ENCODE data around the gene B4GALT4.

B4GALT4 gene

DNA sequence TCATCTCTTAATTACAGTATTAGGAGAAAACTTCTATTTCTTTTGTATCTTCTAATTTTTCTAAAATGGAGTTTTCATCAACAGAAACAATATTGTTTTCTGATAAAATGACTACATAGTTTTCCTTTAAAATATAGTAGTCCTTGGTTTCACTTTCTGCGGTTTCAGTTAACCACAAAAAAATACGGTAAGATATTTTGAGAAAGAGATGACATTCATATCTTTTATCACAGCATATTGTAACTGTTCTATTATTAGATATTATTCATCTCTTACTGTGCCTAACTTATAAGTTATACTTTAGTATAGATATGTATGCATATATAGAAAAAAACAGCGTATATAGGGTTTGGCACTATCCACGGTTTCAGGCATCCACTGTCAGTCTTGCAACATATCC lies 2.3 kb downstream of the B4GALT4 start:
- no peak for DNase-seq (ENCODE audit: extremely low read depth in 1 of 2, low read depth in 1 of 2)

- DNase-seq (ENCODE audit: extremely low read depth in 1 of 2, low read depth in 1 of 2): no peak
Observed at GRCh38 chr3:119237299-119237698, 3.4 kb downstream of the B4GALT4 start.

GRCh38 chr3:119236756-119237155 lies 3.9 kb downstream of the B4GALT4 start:
- DNase-seq (ENCODE audit: extremely low read depth in 1 of 2, low read depth in 1 of 2): no peak

DNA sequence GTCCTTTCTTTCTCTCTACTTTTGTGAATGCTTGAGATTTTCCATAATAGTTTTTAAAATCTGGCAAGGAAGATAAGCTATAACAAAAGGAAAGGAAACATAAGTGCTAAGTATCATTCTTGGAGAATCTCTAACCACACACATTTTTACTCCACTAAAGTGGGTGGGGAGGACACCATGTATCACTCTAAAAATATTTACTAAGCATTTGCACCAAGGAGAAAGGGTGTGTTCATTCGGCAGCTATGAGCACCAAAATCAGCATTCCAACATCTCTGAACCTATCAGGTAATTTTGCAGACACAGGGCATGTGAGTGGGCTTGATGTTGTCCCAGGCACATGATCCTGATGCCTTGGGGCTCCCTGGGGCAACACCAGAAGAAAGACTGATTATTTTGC lies 5.5 kb downstream of the B4GALT4 start:
- DNase-seq (ENCODE audit: extremely low read depth in 1 of 2, low read depth in 1 of 2): no peak

DNA sequence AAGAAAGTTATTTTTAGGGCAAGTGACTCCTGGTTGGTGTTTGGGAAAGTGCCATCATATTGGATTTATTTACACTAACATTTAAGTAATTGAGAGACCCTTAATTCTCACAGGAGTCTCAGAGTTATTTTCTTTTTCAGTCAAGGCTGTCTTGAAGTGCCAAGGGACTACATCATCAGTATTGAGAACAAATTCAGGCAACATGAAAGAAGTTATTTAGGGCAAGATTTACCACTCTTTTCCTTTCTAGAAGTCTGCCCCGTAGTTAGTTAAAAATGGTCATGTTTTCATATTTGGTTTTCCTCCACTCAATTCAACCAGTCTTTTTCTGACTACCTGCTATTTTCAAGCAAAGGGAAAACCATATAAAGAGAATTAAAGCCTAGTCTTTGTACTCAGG lies 6.1 kb downstream of the B4GALT4 start:
- no peak for DNase-seq (ENCODE audit: extremely low read depth in 1 of 2, low read depth in 1 of 2)

GRCh38 chr3:119230745-119231144 lies 9.9 kb downstream of the B4GALT4 start:
- no peak for DNase-seq (ENCODE audit: extremely low read depth in 1 of 2, low read depth in 1 of 2)

- no peak for DNase-seq (ENCODE audit: extremely low read depth in 1 of 2, low read depth in 1 of 2)
Observed at GRCh38 chr3:119230071-119230470, 10.6 kb downstream of the B4GALT4 start.

- DNase-seq (ENCODE audit: extremely low read depth in 1 of 2, low read depth in 1 of 2): no peak
Observed at GRCh38 chr3:119229190-119229589, 11.5 kb downstream of the B4GALT4 start.

DNA sequence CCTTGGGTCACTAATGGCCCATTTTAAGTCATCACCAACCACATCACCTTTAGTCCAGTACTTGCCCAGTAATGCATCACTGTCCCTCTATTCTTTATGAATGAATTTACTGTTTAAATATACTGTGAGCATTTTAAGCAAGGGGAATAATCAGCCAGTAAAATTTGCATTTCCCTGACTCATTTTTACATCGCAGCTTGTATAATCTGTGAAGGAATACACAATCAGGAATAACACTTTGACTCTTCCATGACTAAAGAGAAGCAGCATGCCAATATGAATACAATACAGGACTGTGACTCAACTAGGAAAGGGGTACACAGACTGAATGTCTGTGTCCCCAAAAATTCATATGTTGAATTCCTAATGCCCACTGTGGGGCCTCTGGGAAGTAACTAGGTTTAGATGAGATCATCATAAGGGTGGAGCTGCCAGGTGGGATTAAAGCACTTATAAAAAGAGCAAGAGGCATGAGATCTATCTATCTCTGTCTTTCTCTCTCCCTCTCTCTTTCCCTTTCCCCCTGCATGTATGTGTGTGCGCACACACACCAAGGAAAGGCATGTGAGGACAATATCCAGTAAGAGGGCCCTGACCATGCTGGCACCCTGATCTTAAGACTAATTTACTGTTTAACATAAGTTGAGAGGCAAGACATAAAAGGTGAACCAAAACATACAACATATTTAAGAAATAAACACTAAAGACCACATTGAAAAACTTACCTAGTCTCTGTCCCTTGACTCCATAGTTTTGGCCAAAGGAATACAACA lies 12.1 kb downstream of the B4GALT4 start:
- DNase-seq (ENCODE audit: extremely low read depth in 1 of 2, low read depth in 1 of 2): no peak

DNA sequence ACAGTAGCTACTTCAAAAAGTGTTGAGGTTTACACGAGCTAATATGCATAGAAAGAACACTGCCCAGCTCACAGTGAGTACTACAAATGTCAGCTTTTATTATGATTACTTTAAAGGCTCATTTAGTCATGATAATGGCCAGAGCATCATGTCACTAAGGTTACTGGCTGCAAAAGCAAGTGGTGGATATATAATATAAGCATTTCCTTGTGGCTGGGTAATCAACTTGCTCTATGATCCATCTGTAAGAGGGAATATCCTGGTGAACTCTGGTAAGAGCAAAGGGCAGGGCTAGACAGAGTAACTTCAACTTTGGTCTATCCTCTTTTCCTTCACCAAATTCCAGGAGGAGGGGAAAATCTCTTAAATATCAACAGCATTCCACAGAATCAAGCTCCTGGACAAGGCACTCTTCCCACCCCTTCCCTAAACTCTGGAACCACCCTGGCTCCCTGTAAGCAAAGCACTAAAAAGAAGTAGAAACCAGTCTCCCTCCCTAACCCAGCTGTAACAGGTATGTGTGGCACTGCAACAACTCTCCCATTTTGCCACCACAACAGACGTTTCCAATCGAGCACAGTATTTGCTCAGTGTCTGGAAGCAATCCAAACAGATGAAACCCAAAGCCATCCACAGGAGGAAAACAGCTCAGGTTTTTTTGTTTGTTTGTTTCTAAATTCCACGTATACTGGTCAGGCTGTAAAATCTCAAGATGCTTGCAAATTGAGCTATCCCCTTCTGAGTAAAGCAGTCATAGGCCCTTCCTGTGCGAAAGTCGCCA lies 13.4 kb downstream of the B4GALT4 start:
- DNase-seq (ENCODE audit: extremely low read depth in 1 of 2, low read depth in 1 of 2): no peak

DNA sequence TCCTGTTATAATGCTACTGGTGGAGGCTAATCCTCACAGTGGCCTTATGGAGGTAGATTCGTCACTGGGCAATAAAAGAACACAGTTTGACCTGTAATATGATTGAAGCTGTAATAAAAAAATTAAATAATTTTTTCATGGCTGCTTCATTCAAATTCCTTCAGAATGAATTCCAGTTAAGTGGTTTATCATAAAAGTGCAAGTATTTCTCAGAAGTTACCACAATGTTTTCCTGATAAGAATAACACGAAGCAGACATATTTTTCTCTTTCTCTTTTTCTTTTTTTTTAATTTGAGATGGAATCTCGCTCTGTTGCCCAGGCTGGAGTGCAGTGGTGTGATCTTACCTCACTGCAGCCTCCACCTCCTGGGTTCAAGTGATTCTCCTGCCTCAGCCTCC lies 15.6 kb downstream of the B4GALT4 start:
- no peak for DNase-seq (ENCODE audit: extremely low read depth in 1 of 2, low read depth in 1 of 2)

DNA sequence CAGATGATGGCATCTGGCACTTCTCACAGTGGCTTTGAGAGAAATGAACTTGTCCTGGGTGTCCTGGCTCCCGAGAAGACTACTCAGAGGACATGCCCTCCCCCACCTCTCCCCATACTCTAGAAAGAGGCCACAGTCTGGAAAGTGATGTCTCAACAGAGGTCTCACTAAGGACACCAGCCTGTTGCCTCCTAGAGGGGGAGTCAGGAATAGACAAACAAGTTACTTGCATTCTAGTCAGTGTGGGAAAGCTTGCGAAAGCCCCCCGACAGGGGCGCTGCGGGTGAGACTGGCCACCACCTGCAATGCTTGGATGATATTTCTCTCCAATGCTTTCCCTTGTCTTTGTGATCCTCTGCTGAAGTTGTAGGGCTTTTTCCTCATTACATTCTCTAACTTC lies 17.2 kb downstream of the B4GALT4 start:
- no peak for DNase-seq (ENCODE audit: extremely low read depth in 1 of 2, low read depth in 1 of 2)

GRCh38 chr3:119222391-119222790 lies 18.3 kb downstream of the B4GALT4 start:
- no peak for DNase-seq (ENCODE audit: extremely low read depth in 1 of 2, low read depth in 1 of 2)

DNA sequence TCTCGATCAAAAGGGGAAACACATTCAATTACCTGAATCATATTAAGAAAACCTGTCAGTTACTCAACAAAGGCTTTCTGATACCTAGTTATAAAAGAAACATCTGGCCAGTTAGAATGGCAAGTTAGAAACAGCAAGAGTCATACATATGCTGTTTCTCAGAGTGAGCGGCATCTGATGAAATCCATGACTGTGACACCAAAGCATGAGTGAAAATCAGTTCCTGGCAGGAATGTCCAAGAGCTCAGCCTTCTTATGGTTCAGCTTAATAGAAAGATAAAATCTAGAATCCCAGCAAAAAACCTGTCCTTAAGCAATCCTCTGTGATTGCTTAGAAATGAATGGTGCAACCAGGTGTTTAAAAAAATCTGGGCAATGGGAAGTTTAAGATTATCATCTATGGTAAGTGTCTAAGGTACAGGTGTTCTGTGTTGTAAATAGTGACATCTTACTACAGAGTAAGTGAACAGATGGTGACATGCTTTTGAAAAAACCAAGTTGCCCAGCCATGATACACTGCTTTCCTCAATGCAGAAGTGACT lies 18.8 kb downstream of the B4GALT4 start:
- DNase-seq (ENCODE audit: extremely low read depth in 1 of 2, low read depth in 1 of 2): no peak

- no peak for DNase-seq (ENCODE audit: extremely low read depth in 1 of 2, low read depth in 1 of 2)
Observed at GRCh38 chr3:119220970-119221667, 19.6 kb downstream of the B4GALT4 start.

DNA sequence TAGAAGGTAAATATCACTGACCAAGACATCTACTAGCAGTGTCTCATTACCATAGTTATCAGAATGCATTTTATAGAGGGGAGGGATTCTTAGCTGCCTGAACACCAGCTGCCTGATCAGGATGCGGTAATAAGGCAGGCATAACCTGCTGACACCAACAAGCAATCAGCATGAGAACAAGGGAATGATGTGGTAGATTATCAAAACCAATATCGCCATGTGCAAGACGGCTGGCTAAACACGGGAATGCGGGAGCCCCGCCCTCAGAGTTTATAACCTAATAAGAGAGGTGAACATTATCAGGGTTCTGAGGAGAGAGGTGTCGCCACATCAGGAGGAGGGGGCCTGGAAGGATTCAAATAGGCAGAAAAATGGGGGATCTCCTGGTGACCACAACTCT lies 20.5 kb downstream of the B4GALT4 start:
- DNase-seq (ENCODE audit: extremely low read depth in 1 of 2, low read depth in 1 of 2): no peak

DNA sequence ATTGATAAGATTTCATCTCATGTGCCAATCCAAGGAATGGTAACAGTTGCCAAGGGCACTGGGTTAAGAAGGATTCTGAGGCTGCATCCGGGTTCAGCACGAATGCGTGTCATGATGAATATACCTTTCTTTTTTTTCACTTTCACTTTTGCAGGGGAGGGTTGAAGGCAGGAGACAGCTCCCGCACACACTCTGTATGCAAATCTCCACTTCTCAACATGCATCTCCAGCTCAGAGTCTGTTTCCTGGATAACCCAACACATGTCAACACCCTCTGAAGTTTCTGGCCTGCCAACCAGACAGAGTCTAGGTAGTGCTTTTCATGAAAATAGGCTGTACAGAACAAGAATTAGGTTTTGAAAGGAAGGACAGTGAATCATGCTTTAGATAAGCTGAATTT lies 21.6 kb downstream of the B4GALT4 start:
- no peak for DNase-seq (ENCODE audit: extremely low read depth in 1 of 2, low read depth in 1 of 2)

DNA sequence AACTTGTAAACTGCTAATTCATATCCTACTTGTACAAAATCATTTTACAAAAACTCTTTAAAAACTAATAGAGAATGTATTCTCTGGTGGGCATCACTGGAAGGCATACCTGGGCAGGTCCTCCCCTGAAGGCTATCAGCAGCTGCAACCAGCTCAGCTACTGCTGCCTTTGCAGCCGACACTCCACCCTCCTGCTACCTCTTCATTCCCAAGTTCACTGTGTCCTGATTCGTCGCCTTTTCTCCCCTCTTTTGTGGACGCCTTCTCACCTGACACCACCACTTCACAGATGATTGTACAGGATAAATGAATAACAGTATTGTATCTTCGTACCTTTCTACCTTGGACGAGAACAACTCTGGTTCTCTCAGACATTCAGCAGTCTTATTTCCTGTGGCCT lies 28.9 kb downstream of the B4GALT4 start:
- no peak for DNase-seq (ENCODE audit: extremely low read depth in 1 of 2, low read depth in 1 of 2)

- no peak for DNase-seq (ENCODE audit: extremely low read depth in 1 of 2, low read depth in 1 of 2)
Observed at GRCh38 chr3:119211193-119211592, 29.5 kb downstream of the B4GALT4 start.

GRCh38 chr3:119207512-119207875 lies 33.2 kb downstream of the B4GALT4 start:
- DNase-seq (ENCODE audit: extremely low read depth in 1 of 2, low read depth in 1 of 2): no peak
